Neural cell (in vitro differentiated cells): ENCODE data around the gene TTC22.

Experiments used
- EP300 ChIP-seq: fragments of 450-650 bp; conservative IDR thresholded peaks from 2 replicates; pipeline ENCODE4 v1.6.1; 2014; ENCODE audit warnings: antibody characterized with exemption, mild to moderate bottlenecking, moderate library complexity; ENCODE audit not compliant: poor library complexity, severe bottlenecking
- RAD21 ChIP-seq: fragments of 450-650 bp; conservative IDR thresholded peaks from 2 replicates; pipeline ENCODE4 v1.6.1; 2014; ENCODE audit warnings: antibody characterized with exemption, mild to moderate bottlenecking, moderate library complexity
- TAF1 ChIP-seq: IDR thresholded peaks from 2 replicates; pipeline ENCODE4 v1.6.1; 2012; ENCODE audit warnings: low read depth

GRCh38 chr1:54767526-54767925, 33.6 kb downstream of the TTC22 start:
- TF ChIP-seq TAF1 (no peak), RAD21 (no peak), EP300 (no peak)
